ENCODE measurements around the gene ZFP28. TPM values are rescaled to one million over a fixed set of nuclear protein-coding genes. Genes with fewer than 3 reads are reported as not detected.

The ZFP28 gene
- total RNA-seq, 1 experiment from 2014 or later, result 4.6 TPM

- TF ChIP-seq, protein P1, sequence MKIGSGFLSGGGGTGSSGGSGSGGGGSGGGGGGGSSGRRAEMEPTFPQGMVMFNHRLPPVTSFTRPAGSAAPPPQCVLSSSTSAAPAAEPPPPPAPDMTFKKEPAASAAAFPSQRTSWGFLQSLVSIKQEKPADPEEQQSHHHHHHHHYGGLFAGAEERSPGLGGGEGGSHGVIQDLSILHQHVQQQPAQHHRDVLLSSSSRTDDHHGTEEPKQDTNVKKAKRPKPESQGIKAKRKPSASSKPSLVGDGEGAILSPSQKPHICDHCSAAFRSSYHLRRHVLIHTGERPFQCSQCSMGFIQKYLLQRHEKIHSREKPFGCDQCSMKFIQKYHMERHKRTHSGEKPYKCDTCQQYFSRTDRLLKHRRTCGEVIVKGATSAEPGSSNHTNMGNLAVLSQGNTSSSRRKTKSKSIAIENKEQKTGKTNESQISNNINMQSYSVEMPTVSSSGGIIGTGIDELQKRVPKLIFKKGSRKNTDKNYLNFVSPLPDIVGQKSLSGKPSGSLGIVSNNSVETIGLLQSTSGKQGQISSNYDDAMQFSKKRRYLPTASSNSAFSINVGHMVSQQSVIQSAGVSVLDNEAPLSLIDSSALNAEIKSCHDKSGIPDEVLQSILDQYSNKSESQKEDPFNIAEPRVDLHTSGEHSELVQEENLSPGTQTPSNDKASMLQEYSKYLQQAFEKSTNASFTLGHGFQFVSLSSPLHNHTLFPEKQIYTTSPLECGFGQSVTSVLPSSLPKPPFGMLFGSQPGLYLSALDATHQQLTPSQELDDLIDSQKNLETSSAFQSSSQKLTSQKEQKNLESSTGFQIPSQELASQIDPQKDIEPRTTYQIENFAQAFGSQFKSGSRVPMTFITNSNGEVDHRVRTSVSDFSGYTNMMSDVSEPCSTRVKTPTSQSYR (CRISPR knock-in tag; IDR thresholded peaks at IDR 0.05), result no peak
- TF ChIP-seq EMX1 (CRISPR knock-in tag; IDR thresholded peaks at IDR 0.05), result no peak
- TF ChIP-seq PRDM15 (CRISPR knock-in tag; IDR thresholded peaks at IDR 0.05), result no peak
- TF ChIP-seq, protein P2, sequence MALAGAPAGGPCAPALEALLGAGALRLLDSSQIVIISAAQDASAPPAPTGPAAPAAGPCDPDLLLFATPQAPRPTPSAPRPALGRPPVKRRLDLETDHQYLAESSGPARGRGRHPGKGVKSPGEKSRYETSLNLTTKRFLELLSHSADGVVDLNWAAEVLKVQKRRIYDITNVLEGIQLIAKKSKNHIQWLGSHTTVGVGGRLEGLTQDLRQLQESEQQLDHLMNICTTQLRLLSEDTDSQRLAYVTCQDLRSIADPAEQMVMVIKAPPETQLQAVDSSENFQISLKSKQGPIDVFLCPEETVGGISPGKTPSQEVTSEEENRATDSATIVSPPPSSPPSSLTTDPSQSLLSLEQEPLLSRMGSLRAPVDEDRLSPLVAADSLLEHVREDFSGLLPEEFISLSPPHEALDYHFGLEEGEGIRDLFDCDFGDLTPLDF (CRISPR knock-in tag; IDR thresholded peaks at IDR 0.05), result no peak
- no peak for TF ChIP-seq CBFB (CRISPR knock-in tag; IDR thresholded peaks at IDR 0.05; ENCODE audit: low read depth)
- no peak for TF ChIP-seq ZSCAN18 (CRISPR knock-in tag; IDR thresholded peaks at IDR 0.05)
- no peak for TF ChIP-seq ZNF423 (CRISPR knock-in tag; IDR thresholded peaks at IDR 0.05)
- no peak for TF ChIP-seq FOXP4 (CRISPR knock-in tag; IDR thresholded peaks at IDR 0.05)
- TF ChIP-seq, protein P3, sequence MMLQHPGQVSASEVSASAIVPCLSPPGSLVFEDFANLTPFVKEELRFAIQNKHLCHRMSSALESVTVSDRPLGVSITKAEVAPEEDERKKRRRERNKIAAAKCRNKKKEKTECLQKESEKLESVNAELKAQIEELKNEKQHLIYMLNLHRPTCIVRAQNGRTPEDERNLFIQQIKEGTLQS (CRISPR knock-in tag; conservative IDR thresholded peaks at IDR 0.05), result no peak
Observed at GRCh38 chr19:56543776-56544175, 5.0 kb downstream of the ZFP28 start (continued).

- peaks cover 71% of the 10 kb centered on the region for H3K9me3 Mint-ChIP-seq
- no peak overlapping the region for H3K4me3 Mint-ChIP-seq
- DNase-seq (ENCODE audit: low spot score) (peak; percentile 46), ATAC-seq (peak; percentile 85)
- H3K36me3 Mint-ChIP-seq, result peaks cover 64% of the 10 kb centered on the region
- no peaks in the 10 kb centered on the region; the same call in none of the 2 replicates for H3K27me3 Mint-ChIP-seq (ENCODE audit: low read depth)
- no peak overlapping the region for H3K27ac Mint-ChIP-seq
- ChIA-PET POLR2A (no interaction called here), CTCF (no interaction called here)
- no peaks in the 10 kb centered on the region for H3K4me1 Mint-ChIP-seq
- TF ChIP-seq, protein P4, sequence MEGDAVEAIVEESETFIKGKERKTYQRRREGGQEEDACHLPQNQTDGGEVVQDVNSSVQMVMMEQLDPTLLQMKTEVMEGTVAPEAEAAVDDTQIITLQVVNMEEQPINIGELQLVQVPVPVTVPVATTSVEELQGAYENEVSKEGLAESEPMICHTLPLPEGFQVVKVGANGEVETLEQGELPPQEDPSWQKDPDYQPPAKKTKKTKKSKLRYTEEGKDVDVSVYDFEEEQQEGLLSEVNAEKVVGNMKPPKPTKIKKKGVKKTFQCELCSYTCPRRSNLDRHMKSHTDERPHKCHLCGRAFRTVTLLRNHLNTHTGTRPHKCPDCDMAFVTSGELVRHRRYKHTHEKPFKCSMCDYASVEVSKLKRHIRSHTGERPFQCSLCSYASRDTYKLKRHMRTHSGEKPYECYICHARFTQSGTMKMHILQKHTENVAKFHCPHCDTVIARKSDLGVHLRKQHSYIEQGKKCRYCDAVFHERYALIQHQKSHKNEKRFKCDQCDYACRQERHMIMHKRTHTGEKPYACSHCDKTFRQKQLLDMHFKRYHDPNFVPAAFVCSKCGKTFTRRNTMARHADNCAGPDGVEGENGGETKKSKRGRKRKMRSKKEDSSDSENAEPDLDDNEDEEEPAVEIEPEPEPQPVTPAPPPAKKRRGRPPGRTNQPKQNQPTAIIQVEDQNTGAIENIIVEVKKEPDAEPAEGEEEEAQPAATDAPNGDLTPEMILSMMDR (IDR thresholded peaks at IDR 0.05), result peak; percentile 43; the same call in 1 of the 2 replicates
- TF ChIP-seq IRF1 (CRISPR knock-in tag; IDR thresholded peaks at IDR 0.05), result no peak
Observed at GRCh38 chr19:56547535-56547934, 8.8 kb downstream of the ZFP28 start.
